Glutamatergic neuron (in vitro differentiated cells): ENCODE results near the gene MRPL4. TPM values are rescaled to one million over a fixed set of nuclear protein-coding genes. Genes with fewer than 3 reads are reported as not detected.
"Not testable (repeated sequence)": the region's sequence is repeated elsewhere in the genome, so short reads cannot be mapped to it uniquely, and the experiment has no call there.

Experiments used
- DNase-seq: peaks from one replicate; pipeline ENCODE4 v3.0.0; 2022
- H3K27ac Mint-ChIP-seq: one replicate; pipeline ENCODE4 v1.8.0; 2020; ENCODE audit warnings: mild to moderate bottlenecking, mixed read lengths, inconsistent platforms; ENCODE audit not compliant: unreplicated experiment
- H3K27me3 Mint-ChIP-seq: one replicate; pipeline ENCODE4 v1.8.0; 2020; ENCODE audit warnings: mild to moderate bottlenecking, moderate library complexity, mixed read lengths, inconsistent platforms; ENCODE audit not compliant: unreplicated experiment
- H3K36me3 Mint-ChIP-seq: one replicate; pipeline ENCODE4 v1.8.0; 2020; ENCODE audit warnings: mild to moderate bottlenecking, mixed read lengths, inconsistent platforms; ENCODE audit not compliant: unreplicated experiment
- H3K4me1 Mint-ChIP-seq: one replicate; pipeline ENCODE4 v1.8.0; 2020; ENCODE audit warnings: mild to moderate bottlenecking, low read depth, mixed read lengths, inconsistent platforms; ENCODE audit not compliant: unreplicated experiment
- H3K4me3 Mint-ChIP-seq: one replicate; pipeline ENCODE4 v1.8.0; 2020; ENCODE audit warnings: mild to moderate bottlenecking, mixed read lengths, inconsistent platforms; ENCODE audit not compliant: unreplicated experiment
- H3K9me3 Mint-ChIP-seq: one replicate; pipeline ENCODE4 v1.8.0; 2020; ENCODE audit warnings: mild to moderate bottlenecking, moderate library complexity, mixed read lengths, inconsistent platforms; ENCODE audit not compliant: unreplicated experiment
- total RNA-seq: library from RNA; stranded (reverse); fragmentation: NEBNext Ultra II Directional; extraction: Animal tissue kit (Norgen Biotek cat#: 25700); gene quantifications from one replicate; pipeline ENCODE4 v1.2.1, GENCODE V29; 2021; ENCODE audit not compliant: unreplicated experiment
- TF ChIP-seq, protein P1 (sequence below): fragments of 200-600 bp; sonication (generic); IDR thresholded peaks from one replicate; pipeline ENCODE4 v1.5.0; 2021; ENCODE audit not compliant: partially characterized antibody, unreplicated experiment

Gene MRPL4
- total RNA-seq, 1 donor from 2014 or later, result 42.8 TPM

DNA sequence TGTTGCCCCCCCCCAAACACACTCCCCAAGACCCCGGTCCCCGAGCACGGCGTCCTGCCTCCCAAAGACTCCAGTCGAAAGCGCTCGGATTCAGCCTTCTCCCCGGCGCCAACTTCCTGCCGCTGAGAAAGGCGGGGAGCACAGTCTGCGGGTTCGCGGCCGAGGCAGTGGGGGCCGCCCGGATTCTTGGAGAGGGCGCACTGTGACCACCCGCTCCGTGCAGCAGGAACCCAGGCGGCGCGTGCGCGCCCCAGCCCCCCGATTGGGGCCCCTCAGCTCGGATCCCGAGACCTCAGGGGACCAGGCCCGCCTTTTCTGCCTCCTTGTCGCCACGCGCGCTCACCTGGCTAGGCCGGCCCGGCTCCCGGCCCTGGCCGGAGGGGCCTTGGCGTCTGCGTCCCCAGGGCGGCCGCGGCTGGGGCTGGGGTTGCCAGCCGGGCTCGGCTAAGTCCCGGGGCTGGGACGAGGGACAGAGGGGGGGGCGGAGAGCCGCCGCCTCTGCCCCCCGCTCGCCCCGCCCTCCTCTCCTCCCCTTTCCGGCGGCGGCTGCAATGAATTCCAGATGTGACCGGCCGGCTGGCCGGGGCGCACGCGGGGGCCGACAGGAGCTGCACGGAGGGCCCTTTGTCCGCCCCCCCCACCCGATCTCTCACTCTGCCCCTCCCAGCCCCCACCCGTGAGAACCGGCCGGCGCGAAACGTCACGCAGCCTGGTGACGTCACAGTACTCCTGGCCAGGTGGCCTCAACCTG is 21.0 kb upstream of the MRPL4 start, which contains the start of gene S1PR2:
S1PR2 (minus strand) TSS at position 471 of the 751 bp plus-strand sequence. CDS start 6,426 bp downstream, outside the sequence.
- peak within 1 kb of the TSS; percentile 55 for H3K27ac Mint-ChIP-seq
- peak within 1 kb of the TSS; percentile 82 for H3K4me3 Mint-ChIP-seq
- TF ChIP-seq, protein P1, sequence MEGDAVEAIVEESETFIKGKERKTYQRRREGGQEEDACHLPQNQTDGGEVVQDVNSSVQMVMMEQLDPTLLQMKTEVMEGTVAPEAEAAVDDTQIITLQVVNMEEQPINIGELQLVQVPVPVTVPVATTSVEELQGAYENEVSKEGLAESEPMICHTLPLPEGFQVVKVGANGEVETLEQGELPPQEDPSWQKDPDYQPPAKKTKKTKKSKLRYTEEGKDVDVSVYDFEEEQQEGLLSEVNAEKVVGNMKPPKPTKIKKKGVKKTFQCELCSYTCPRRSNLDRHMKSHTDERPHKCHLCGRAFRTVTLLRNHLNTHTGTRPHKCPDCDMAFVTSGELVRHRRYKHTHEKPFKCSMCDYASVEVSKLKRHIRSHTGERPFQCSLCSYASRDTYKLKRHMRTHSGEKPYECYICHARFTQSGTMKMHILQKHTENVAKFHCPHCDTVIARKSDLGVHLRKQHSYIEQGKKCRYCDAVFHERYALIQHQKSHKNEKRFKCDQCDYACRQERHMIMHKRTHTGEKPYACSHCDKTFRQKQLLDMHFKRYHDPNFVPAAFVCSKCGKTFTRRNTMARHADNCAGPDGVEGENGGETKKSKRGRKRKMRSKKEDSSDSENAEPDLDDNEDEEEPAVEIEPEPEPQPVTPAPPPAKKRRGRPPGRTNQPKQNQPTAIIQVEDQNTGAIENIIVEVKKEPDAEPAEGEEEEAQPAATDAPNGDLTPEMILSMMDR, result no peak
- peaks cover 6% of the 10 kb centered on the region for H3K4me1 Mint-ChIP-seq
- peaks cover 4% of the 10 kb centered on the region for H3K9me3 Mint-ChIP-seq
- peaks cover 8% of the 10 kb centered on the region for H3K27me3 Mint-ChIP-seq
- DNase-seq, result peak; percentile 76
- H3K36me3 Mint-ChIP-seq, result no peaks in the 10 kb centered on the region

DNA sequence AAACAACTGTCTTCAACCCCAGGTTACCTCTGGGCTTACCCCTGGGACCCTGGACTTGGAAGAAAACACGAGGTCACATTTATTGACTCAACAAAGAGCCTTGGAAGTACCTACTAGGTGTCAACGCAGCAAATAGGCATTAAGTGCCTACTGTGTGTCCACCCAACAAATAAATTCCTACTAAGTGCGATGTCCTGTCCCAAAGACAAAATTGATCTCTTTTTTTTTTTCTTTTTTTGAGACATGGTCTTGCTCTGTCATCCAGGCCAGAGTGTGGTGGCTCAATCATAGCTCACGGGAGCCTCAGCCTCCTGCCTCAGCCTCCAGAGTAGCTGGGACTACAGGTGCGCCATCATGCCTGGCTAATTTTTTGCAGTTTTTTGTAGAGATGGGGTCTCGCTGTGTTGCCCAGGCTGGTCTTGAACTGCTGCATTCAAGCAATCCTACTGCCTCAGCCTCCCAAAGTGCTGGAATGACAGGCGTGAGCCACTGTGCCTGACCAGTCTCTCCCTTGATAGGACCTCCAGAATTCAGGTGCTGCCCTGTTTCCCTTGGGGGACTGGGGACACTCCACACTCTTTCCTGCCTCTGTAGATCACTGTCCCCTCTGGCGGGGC is 20.3 kb upstream of the MRPL4 start:
- no peak for DNase-seq
- H3K9me3 Mint-ChIP-seq, result peaks cover 8% of the 10 kb centered on the region
- peak overlapping the region; percentile 55 for H3K27ac Mint-ChIP-seq
- TF ChIP-seq, protein P1, result no peak
- H3K4me1 Mint-ChIP-seq, result peaks cover 11% of the 10 kb centered on the region
- peaks cover 13% of the 10 kb centered on the region for H3K27me3 Mint-ChIP-seq
- H3K4me3 Mint-ChIP-seq, result peak overlapping the region; percentile 80
- no peaks in the 10 kb centered on the region for H3K36me3 Mint-ChIP-seq

DNA sequence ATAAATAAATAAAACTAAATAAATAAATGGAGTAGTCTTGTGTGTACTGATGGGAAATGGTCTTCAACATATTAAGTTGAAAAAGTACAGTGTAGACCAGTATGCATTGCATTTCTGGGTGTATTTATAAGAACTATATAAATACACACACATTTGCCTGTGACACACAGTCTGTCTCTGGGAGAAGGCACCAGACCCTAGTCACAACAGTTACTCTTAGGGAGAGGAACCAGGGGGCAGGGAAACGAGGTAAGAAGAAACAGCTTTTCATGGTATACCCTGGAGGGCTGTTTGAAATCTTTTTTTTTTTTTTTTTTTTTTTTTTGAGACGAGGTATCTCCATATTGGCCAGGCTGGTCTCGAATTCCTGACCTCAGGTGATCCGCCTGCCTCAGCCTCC is 18.1 kb upstream of the MRPL4 start:
- no peak overlapping the region for H3K27ac Mint-ChIP-seq
- no peak for DNase-seq
- TF ChIP-seq, protein P1, result no peak
- H3K9me3 Mint-ChIP-seq, result peaks cover 7% of the 10 kb centered on the region
- H3K27me3 Mint-ChIP-seq, result peaks cover 14% of the 10 kb centered on the region
- no peak overlapping the region for H3K4me3 Mint-ChIP-seq
- no peaks in the 10 kb centered on the region for H3K36me3 Mint-ChIP-seq
- peaks cover 11% of the 10 kb centered on the region for H3K4me1 Mint-ChIP-seq

DNA sequence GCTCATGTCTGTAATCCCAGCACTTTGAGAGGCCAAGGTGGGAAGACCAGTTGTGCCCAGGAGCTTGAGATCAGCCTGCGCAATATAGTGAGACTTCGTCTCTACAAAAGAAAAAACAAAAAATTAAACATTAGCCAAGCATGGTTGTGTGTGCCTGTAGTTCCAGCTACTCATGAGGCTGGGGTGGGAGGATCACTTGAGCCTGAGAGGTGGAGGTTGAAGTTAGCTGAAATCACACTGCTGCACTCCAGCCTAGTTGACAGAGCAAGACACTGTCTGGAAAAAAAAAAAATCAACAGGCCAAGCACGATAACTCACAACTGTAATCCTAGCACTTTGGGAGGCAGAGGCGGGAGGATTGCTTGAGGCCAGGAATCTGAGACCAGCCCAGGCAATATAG is 17.0 kb upstream of the MRPL4 start:
- Mint-ChIP-seq H3K9me3 (peaks cover 4% of the 10 kb centered on the region), H3K4me3 (no peak overlapping the region), H3K36me3 (no peaks in the 10 kb centered on the region), H3K27ac (peak overlapping the region; percentile 97), H3K4me1 (peaks cover 7% of the 10 kb centered on the region), H3K27me3 (peaks cover 11% of the 10 kb centered on the region)
- DNase-seq, result no peak
- TF ChIP-seq, protein P1, result no peak

DNA sequence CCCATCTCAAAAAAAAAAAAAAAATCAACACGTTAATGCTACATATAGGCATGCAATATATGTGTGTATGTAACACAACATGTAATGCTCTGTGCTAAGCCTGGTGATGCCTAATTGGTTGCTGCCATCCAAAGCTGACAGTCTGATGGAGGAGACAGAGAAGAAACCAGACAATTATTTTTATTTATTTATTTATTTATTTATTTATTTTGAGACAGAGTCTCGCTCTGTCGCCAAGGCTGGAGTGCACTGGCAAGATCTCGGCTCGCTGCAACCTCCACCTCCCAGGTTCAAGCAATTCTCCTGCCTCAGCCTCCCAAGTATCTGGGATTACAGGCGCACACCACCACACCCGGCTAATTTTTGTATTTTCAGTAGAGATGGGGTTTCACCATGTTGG is 16.6 kb upstream of the MRPL4 start:
- Mint-ChIP-seq H3K27ac (peak overlapping the region; percentile 97), H3K27me3 (peaks cover 11% of the 10 kb centered on the region)
- not testable (repeated sequence) for H3K4me1 Mint-ChIP-seq, H3K9me3 Mint-ChIP-seq, H3K4me3 Mint-ChIP-seq, H3K36me3 Mint-ChIP-seq, DNase-seq
